ENCODE measurements around the gene PYGM.
"Not testable (repeated sequence)": the region's sequence is repeated elsewhere in the genome, so short reads cannot be mapped to it uniquely, and the experiment has no call there.

The PYGM gene

DNA sequence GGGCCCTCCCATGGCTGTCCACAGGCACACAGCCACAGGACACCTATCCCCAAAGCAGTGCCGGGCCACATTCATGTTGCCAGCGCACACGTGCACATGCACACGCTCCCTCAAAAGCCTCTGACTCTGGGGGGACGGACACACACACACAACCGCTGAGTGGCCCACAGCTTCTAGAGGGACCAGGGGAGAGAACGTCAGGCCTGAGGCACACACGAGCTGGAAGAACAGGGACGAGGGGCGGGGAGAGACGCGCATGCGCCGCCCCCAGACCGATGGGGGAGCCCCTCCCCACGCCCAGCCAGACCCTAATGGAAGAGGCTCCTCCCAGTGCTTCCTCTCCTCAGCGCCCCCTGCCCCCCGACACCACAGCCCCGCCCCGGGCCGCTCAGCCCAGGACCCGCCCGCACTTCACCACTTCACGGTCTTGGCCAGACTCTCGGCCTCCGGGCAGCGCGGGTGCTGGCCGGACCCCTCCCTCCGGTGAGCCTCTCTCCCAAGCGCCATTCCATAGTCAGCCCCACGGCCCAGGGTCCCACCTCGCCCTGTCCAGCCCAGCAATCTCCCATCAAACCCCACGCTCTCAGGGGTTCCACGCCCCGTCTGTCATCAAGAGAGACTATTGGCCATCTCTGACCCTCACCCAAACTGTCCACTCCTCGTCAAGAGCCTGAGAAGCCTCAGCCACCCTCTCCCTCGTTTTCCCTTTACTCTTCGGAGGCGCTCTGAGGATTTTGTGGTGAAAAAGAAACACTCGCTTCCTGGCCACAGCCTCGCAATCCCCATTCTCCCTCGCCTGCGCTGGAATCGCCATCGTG lies 48.4 kb downstream of the PYGM start:
- TF ChIP-seq, protein P1, sequence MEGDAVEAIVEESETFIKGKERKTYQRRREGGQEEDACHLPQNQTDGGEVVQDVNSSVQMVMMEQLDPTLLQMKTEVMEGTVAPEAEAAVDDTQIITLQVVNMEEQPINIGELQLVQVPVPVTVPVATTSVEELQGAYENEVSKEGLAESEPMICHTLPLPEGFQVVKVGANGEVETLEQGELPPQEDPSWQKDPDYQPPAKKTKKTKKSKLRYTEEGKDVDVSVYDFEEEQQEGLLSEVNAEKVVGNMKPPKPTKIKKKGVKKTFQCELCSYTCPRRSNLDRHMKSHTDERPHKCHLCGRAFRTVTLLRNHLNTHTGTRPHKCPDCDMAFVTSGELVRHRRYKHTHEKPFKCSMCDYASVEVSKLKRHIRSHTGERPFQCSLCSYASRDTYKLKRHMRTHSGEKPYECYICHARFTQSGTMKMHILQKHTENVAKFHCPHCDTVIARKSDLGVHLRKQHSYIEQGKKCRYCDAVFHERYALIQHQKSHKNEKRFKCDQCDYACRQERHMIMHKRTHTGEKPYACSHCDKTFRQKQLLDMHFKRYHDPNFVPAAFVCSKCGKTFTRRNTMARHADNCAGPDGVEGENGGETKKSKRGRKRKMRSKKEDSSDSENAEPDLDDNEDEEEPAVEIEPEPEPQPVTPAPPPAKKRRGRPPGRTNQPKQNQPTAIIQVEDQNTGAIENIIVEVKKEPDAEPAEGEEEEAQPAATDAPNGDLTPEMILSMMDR (IDR thresholded peaks at IDR 0.05) = no peak
- no peak for TF ChIP-seq ZFX (IDR thresholded peaks at IDR 0.05; ENCODE audit: borderline replicate concordance)
- no peak overlapping the region for H3K27ac ChIP-seq

DNA sequence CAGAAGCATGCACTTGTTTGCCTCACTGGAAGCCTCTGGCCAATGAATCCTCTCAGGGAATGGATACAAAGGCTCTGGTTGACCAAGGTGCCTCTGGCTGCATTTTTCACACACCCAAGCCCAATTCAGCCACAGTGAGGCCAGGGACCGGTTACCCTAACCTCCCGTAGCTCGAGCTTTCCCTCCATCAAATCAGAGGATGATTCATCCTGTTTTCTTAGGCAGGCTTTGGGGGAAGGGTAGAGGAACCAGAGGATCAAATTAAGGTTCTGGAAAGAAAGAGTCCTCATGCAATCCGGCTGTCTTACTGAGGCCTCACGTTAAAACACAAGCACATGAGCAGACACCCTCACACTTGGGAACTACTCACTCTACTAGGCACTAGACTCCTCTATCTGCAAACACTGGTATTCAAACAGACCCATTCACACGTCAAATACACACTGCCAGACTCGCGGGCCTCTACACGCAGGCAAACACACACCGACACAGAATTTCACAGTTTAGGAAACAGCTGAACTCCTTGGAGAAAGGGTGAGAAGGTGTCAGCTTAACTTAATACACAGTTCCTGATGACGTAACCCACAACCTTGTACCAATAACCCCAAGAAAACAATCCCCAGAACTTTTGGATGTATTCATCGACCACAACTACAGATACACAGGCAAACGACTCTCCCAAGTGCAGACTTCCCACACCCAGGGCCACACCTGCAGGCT lies 49.2 kb downstream of the PYGM start:
- no peak overlapping the region for H3K27ac ChIP-seq
- TF ChIP-seq ZFX (IDR thresholded peaks at IDR 0.05; ENCODE audit: borderline replicate concordance) = no peak
- TF ChIP-seq, protein P1 (IDR thresholded peaks at IDR 0.05) = no peak

DNA sequence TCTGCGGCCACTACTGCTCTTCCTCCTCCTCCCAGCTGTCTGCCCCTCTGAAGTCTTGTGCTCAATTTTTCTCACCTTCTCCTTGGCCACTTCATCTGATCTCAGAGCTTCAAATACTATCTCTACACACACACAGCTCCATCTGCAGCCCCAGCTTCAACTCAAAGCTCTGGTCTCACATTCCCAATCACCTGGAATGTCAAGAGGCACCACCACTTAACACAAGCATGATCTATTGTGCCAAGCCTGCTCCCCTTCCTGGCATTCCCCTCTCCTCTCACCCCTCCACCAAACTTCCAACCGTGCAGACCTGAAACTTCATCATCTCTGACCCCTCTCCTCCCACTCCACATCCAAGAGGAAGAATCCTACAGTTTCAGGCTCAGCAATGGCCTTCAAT lies 54.3 kb downstream of the PYGM start:
- H3K27ac ChIP-seq = no peak overlapping the region
- TF ChIP-seq, protein P1 (IDR thresholded peaks at IDR 0.05) = no peak
- no peak for TF ChIP-seq ZFX (IDR thresholded peaks at IDR 0.05; ENCODE audit: borderline replicate concordance)

DNA sequence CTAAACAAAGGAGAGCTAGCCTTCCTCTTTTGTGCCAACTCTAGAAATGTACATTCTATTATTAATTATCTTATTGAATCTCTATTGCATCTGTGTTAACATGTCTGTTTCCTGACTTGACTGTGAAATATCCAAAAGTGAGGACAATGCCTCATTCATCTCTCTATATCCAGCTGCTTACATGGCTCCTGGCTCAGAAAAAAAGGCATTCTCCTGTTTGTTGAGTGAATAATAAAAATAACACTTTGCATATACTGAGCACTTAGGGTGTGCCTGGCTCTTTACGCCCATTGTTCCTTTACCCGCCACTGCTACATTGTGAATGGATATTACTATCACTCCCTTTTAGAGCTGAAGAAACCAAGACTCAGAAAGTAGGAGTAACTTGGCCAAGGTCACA lies 56.7 kb downstream of the PYGM start:
- H3K27ac ChIP-seq = no peak overlapping the region
- no peak for TF ChIP-seq ZFX (IDR thresholded peaks at IDR 0.05; ENCODE audit: borderline replicate concordance)
- TF ChIP-seq, protein P1 (IDR thresholded peaks at IDR 0.05) = no peak

DNA sequence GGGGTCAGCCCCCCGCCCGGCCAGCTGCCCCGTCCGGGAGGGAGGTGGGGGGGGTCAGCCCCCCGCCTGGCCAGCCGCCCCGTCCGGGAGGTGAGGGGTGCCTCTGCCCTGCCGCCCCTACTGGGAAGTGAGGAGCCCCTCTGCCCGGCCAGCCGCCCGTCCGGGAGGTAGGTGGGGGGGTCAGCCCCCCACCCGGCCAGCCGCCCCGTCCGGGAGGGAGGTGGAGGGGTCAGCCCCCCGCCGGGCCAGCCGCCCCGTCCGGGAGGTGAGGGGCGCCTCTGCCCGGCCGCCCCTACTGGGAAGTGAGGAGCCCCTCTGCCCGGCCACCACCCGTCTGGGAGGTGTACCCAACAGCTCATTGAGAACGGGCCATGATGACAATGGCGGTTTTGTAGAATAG lies 57.8 kb downstream of the PYGM start:
- not testable (repeated sequence) for H3K27ac ChIP-seq

DNA sequence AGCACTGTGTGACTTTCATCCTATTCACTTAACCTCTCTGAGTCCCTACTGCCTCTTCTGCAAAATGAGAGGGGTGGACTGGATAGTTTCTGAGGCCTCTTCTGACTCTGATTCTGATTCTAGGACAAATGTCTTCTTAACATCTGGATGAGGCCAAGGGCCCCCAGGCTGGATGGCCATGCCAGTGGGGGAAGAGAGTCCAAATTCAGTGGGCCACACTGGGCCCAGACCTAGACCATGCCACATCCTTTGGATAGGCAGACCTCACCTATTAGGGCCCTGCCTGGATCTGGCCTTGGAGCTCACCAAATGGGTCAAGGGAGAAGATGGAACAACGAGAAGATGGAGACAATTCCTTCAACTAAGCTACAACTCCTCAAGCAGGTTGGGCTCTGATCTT lies 61.3 kb downstream of the PYGM start:
- H3K27ac ChIP-seq = no peak overlapping the region
- TF ChIP-seq, protein P1 (IDR thresholded peaks at IDR 0.05) = no peak
- TF ChIP-seq ZFX (IDR thresholded peaks at IDR 0.05; ENCODE audit: borderline replicate concordance) = no peak

DNA sequence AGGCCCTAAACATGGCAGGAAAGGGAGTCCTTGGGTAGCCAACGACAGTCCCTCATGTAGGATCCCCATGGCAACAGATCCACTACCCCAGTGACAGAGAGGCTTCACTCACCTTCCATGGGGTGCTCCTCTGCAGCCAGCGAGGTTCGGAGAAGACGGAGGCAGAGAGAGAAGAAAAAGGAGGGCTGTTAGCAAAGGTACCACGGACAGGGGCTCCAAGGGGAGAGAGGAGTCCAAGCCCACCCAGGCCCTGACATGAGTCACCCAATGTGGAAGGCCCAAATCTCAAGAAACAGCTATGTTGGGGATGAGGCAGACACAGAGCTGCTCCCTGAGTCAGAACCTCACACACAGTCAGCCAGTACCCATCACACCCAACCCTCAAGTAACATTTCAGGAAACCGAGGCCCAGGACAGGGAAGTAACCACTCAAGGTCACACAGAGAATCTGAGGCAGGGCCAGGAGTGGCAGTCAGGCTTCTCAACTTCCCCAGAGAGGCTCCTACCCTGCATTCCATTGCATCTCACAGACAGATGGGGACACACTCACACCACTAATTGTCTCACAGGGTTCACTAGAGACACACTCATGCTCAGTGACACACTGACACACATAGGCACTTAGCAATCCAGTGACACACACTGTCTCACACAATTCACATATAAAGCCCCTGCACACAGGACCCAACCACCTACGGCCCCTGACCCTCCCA lies 62.0 kb downstream of the PYGM start:
- TF ChIP-seq ZFX (IDR thresholded peaks at IDR 0.05; ENCODE audit: borderline replicate concordance) = no peak
- TF ChIP-seq, protein P1 (IDR thresholded peaks at IDR 0.05) = no peak
- H3K27ac ChIP-seq = no peak overlapping the region
